GM13976 (cell line): ENCODE measurements around the gene SPINK9.
"Not testable (repeated sequence)": the region's sequence is repeated elsewhere in the genome, so short reads cannot be mapped to it uniquely, and the experiment has no call there.

Experiments
- DNase-seq: peaks from one replicate; pipeline ENCODE4 v3.0.0; 2012; ENCODE audit warnings: low spot score
- CTCF ChIP-seq: IDR thresholded peaks from 2 replicates; pipeline ENCODE4 v1.5.1; 2012; ENCODE audit warnings: borderline replicate concordance, mild to moderate bottlenecking; ENCODE audit not compliant: insufficient read depth; ENCODE audit errors: extremely low read depth, missing control alignments, control extremely low read depth
- in situ Hi-C: fragments of 300-500 bp; cut with MboI; formaldehyde crosslinking; loops from one replicate; pipeline ENCODE4 v1.12.0; 2022; ENCODE audit warnings: low sequenced_read_pairs, mixed read lengths, inconsistent platforms; ENCODE audit not compliant: unreplicated experiment

The SPINK9 gene

GRCh38 chr5:148311484-148311883 is 23.9 kb upstream of the SPINK9 start:
- no peak for TF ChIP-seq CTCF
- in situ Hi-C loops, result no loop called here
- DNase-seq, result no peak

GRCh38 chr5:148312153-148312552 is 23.2 kb upstream of the SPINK9 start, which contains the start of gene SPINK7:
SPINK7 (plus strand) TSS chr5:148312423; CDS start chr5:148312484, 61 bp downstream.
- in situ Hi-C loops, result no loop called here
- no peak for DNase-seq
- no peak for TF ChIP-seq CTCF

- in situ Hi-C loops, result no loop called here
- no peak for DNase-seq
- no peak for TF ChIP-seq CTCF
These were observed 21.2 kb upstream of the SPINK9 start for GRCh38 chr5:148314187-148314586.

- DNase-seq, result no peak
- TF ChIP-seq CTCF, result no peak
- in situ Hi-C loops, result no loop called here
These were observed 20.6 kb upstream of the SPINK9 start for GRCh38 chr5:148314731-148315130.

GRCh38 chr5:148320011-148320963 is 15.1 kb upstream of the SPINK9 start:
- in situ Hi-C loops, DNase-seq: not testable (repeated sequence)

- in situ Hi-C loops, result no loop called here
- no peak for TF ChIP-seq CTCF
- DNase-seq, result no peak
These were observed 2.0 kb upstream of the SPINK9 start for GRCh38 chr5:148333262-148333849.

- no peak for TF ChIP-seq CTCF
- no peak for DNase-seq
- in situ Hi-C loops, result no loop called here
These were observed 1.5 kb downstream of the SPINK9 start for GRCh38 chr5:148336704-148337435.
